OCI-LY7 (cell line): ENCODE data around the gene PHACTR1. TPM values are rescaled to one million over a fixed set of nuclear protein-coding genes. Genes with fewer than 3 reads are reported as not detected.

ENCODE experiments used
- BruUV-seq: library from RNA; stranded (reverse); fragments of 400-500 nt; replicated peaks from 2 replicates; lab custom pipeline; 2021; lab: Mats Ljungman, UMichigan
- CTCF ChIA-PET: fragments of 300-600 bp; sonication (Branson Sonifier 250); formaldehyde crosslinking; loops from one replicate; lab custom pipeline; 2022; ENCODE audit warnings: antibody characterized with exemption; ENCODE audit not compliant: unreplicated experiment; lab: Charles Lee
- POLR2A ChIA-PET: fragments of 300-600 bp; sonication (Branson Sonifier 250); formaldehyde crosslinking; loops from one replicate; lab custom pipeline; 2022; ENCODE audit warnings: antibody characterized with exemption; lab: Charles Lee
- DNase-seq: peaks from one replicate; pipeline ENCODE4 v3.0.0-alpha.2; 2015; ENCODE audit warnings: low spot score
- H2AFZ ChIP-seq: fragments of 200-600 bp; sonication (generic), shearing (Covaris generic); 2 replicates; pipeline ENCODE4 v1.6.1; 2014; ENCODE audit warnings: mild to moderate bottlenecking, antibody characterized with exemption, low read length, moderate library complexity
- H3K27ac ChIP-seq: fragments of 200-600 bp; sonication (generic); 2 replicates; pipeline ENCODE4 v1.5.1; 2014; ENCODE audit warnings: mixed run types, low read depth, mild to moderate bottlenecking, moderate library complexity, low read length, inconsistent platforms; ENCODE audit not compliant: poor library complexity, severe bottlenecking
- H3K36me3 ChIP-seq: fragments of 200-600 bp; sonication (generic); 2 replicates; pipeline ENCODE4 v1.6.1; 2014; ENCODE audit warnings: mild to moderate bottlenecking, antibody characterized with exemption, low read length, moderate library complexity, mixed read lengths; ENCODE audit not compliant: insufficient read depth
- H3K4me1 ChIP-seq: fragments of 200-600 bp; sonication (generic); 2 replicates; pipeline ENCODE4 v1.5.1; 2014; ENCODE audit warnings: mild to moderate bottlenecking, low read length; ENCODE audit not compliant: insufficient read depth, poor library complexity, severe bottlenecking
- H3K4me2 ChIP-seq: fragments of 200-600 bp; sonication (generic); 2 replicates; pipeline ENCODE4 v1.6.1; 2014; ENCODE audit warnings: mild to moderate bottlenecking, low read length
- H3K4me3 ChIP-seq: fragments of 200-600 bp; sonication (generic); 2 replicates; pipeline ENCODE4 v1.5.1; 2014; ENCODE audit warnings: mild to moderate bottlenecking, low read depth, low read length; ENCODE audit not compliant: poor library complexity, severe bottlenecking
- H3K79me2 ChIP-seq: fragments of 200-600 bp; sonication (generic); 2 replicates; pipeline ENCODE4 v1.6.1; 2016; ENCODE audit warnings: low read depth, mild to moderate bottlenecking, low read length, moderate library complexity, mixed read lengths; ENCODE audit not compliant: insufficient read depth
- H3K9me2 ChIP-seq: fragments of 200-600 bp; sonication (generic); 2 replicates; pipeline ENCODE4 v1.6.1; 2016; ENCODE audit warnings: mild to moderate bottlenecking, low read length, mixed read lengths; ENCODE audit not compliant: insufficient read depth
- H3K9me3 ChIP-seq: fragments of 200-600 bp; sonication (generic); 2 replicates; pipeline ENCODE4 v1.6.1; 2014; ENCODE audit warnings: mild to moderate bottlenecking, mixed run types, low read length, mixed read lengths
- H4K20me1 ChIP-seq: fragments of 200-600 bp; sonication (generic); 2 replicates; pipeline ENCODE4 v1.6.1; 2014; ENCODE audit warnings: mild to moderate bottlenecking, antibody characterized with exemption, low read length, moderate library complexity, mixed read lengths; ENCODE audit not compliant: insufficient read depth
- EZH2phosphoT487 ChIP-seq: fragments of 200-600 bp; sonication (generic); IDR thresholded peaks from 2 replicates; pipeline ENCODE4 v1.6.1; 2018; ENCODE audit warnings: low read depth, borderline replicate concordance, mild to moderate bottlenecking, mixed run types, antibody characterized with exemption, low read length, moderate library complexity, mixed read lengths
- intact Hi-C: fragments of 100-400 bp; cut with micrococcal nuclease; formaldehyde crosslinking; loops from one replicate; pipeline ENCODE4 v1.10.0; 2022; ENCODE audit not compliant: unreplicated experiment
- total RNA-seq, 2 experiments: library from RNA; depleted of rRNA in 1 of 2; stranded (reverse); fragments of >200 nt in 1 of 2; shearing (Covaris generic) in 1 of 2; gene quantifications; 2 replicates each; pipeline ENCODE4 v1.2.3, GENCODE V29; 2014 to 2022
- TF ChIP-seq, protein P1 (sequence below): fragments of 200-600 bp; sonication (generic); conservative IDR thresholded peaks from 2 replicates; pipeline ENCODE4 v1.5.1; 2014; ENCODE audit warnings: mild to moderate bottlenecking, antibody characterized with exemption, low read length, moderate library complexity, mixed read lengths

The PHACTR1 gene
- total RNA-seq, 2 experiments from 2014 or later, result 25.1 to 46.6 TPM

DNA sequence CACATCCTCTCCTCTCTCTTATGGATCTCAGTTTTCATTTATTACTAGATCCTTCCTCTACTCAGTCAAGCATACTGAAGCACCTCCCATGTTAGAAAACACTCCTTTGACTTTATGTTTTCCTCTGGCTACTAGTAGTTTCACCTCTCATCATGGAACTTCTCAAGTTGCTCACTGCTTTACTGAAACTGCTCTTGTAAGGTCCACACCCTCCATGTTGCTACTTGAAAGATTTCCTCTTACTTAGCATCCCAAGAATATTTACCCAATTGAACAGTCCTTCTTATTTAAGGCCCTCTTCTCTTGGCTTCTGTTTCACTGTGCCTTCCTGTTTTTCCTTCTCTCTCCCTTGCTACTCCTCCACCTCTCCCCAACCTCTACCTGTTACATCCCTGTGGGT lies 381.4 kb downstream of the PHACTR1 start:
- intact Hi-C loops, result no loop called here
- Histone ChIP-seq H3K79me2 (no peaks in the 10 kb centered on the region), H3K9me2 (no peaks in the 10 kb centered on the region), H3K27ac (no peak overlapping the region), H3K4me2 (no peak overlapping the region), H3K36me3 (no peaks in the 10 kb centered on the region), H2AFZ (no peak overlapping the region), H3K4me1 (peaks cover 6% of the 10 kb centered on the region), H3K9me3 (no peaks in the 10 kb centered on the region), H4K20me1 (no peaks in the 10 kb centered on the region), H3K4me3 (no peak overlapping the region)
- POLR2A ChIA-PET, result interaction anchor here (0.6 kb wide), 1 partner anchor 12 kb away, joined by 4 read pairs; no protein-coding TSS in a partner anchor
- no peak for DNase-seq
- BruUV-seq, result no TSS peak
- no peak for TF ChIP-seq EZH2phosphoT487
- CTCF ChIA-PET, result no interaction called here

DNA sequence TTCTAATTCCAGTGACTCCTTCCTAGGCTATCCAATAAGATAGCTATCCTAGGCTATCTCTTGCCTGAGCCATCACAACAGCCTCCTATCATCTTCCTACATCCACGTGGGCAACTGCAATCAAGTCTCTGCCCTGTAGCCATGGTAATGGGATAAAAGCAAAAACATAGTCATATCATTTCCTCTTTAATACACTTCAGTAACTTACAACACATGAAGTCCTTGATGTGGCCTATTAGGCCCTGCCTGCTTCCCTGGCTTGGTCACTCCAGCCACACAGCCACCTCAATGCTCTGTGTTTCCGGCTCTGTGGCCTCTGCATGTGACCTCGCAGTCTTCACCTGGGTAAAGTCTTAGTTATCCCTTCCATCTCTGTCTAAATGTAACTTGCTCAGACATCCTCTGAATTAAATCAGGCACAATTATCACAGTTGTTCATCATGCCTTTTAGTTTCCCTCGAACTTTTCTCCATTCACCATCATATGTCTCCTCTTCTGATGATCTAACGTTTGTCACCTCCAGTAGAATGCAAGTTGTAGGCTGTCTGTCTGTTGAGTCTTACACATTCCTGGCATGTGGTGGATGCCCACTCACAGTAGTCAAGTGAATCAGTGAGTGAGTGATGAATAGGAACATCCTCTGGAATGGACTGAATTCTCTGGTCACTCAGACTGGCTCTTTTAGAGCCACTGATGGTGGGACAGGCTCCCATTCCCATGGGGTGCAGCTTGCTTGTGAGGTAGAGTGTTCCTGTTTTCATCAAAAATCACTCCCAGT lies 382.4 kb downstream of the PHACTR1 start:
- H3K9me3 ChIP-seq, result no peaks in the 10 kb centered on the region
- ChIA-PET CTCF (no interaction called here), POLR2A (no interaction called here)
- no peaks in the 10 kb centered on the region for H3K36me3 ChIP-seq
- H3K79me2 ChIP-seq, result no peaks in the 10 kb centered on the region
- no peak overlapping the region for H3K27ac ChIP-seq
- DNase-seq, result no peak
- intact Hi-C loops, result no loop called here
- no TSS peak for BruUV-seq
- H3K4me2 ChIP-seq, result no peak overlapping the region
- H3K4me1 ChIP-seq, result peaks cover 6% of the 10 kb centered on the region
- TF ChIP-seq EZH2phosphoT487, result no peak
- TF ChIP-seq, protein P1, sequence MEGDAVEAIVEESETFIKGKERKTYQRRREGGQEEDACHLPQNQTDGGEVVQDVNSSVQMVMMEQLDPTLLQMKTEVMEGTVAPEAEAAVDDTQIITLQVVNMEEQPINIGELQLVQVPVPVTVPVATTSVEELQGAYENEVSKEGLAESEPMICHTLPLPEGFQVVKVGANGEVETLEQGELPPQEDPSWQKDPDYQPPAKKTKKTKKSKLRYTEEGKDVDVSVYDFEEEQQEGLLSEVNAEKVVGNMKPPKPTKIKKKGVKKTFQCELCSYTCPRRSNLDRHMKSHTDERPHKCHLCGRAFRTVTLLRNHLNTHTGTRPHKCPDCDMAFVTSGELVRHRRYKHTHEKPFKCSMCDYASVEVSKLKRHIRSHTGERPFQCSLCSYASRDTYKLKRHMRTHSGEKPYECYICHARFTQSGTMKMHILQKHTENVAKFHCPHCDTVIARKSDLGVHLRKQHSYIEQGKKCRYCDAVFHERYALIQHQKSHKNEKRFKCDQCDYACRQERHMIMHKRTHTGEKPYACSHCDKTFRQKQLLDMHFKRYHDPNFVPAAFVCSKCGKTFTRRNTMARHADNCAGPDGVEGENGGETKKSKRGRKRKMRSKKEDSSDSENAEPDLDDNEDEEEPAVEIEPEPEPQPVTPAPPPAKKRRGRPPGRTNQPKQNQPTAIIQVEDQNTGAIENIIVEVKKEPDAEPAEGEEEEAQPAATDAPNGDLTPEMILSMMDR, result no peak
- no peaks in the 10 kb centered on the region for H3K9me2 ChIP-seq
- no peak overlapping the region for H2AFZ ChIP-seq
- no peaks in the 10 kb centered on the region for H4K20me1 ChIP-seq
- no peak overlapping the region for H3K4me3 ChIP-seq

GRCh38 chr6:13099771-13100170 lies 383.2 kb downstream of the PHACTR1 start:
- intact Hi-C loops, result loop anchor here (10.0 kb wide), 1 partner anchor 285 kb away; no protein-coding TSS in a partner anchor
- Histone ChIP-seq H3K9me3 (no peaks in the 10 kb centered on the region), H2AFZ (no peak overlapping the region), H3K4me1 (peaks cover 6% of the 10 kb centered on the region), H3K27ac (no peak overlapping the region), H3K4me2 (no peak overlapping the region), H3K9me2 (no peaks in the 10 kb centered on the region), H4K20me1 (no peaks in the 10 kb centered on the region), H3K36me3 (no peaks in the 10 kb centered on the region), H3K79me2 (no peaks in the 10 kb centered on the region), H3K4me3 (no peak overlapping the region)
- DNase-seq, result no peak
- BruUV-seq, result no TSS peak
- CTCF ChIA-PET, result interaction anchor here (0.6 kb wide), 1 partner anchor 449 kb away, joined by 3 read pairs; no protein-coding TSS in a partner anchor
- POLR2A ChIA-PET, result interaction anchor here (0.6 kb wide), 1 partner anchor 172 kb away, joined by 3 read pairs; no protein-coding TSS in a partner anchor
- no peak for TF ChIP-seq EZH2phosphoT487
- TF ChIP-seq, protein P1, result peak; percentile 63
